K562 (cell line): Measurements from ENCODE around the gene PLAC8L1.

Experiments
- CTCF ChIP-seq, 3 experiments: IDR thresholded peaks in 2 of 3; conservative IDR thresholded peaks in 1 of 3; 2 replicates each; pipeline ENCODE4 v1.5.1; 2011 to 2012; ENCODE audit warnings: low read length in 3 of 3, mild to moderate bottlenecking in 3 of 3, control low read depth in 2 of 3, improper control_type of control experiment in 1 of 3, inconsistent platforms in 1 of 3, low read depth in 1 of 3, mixed read lengths in 1 of 3, moderate library complexity in 1 of 3; ENCODE audit not compliant: insufficient read depth in 2 of 3
- EZH2 ChIP-seq: IDR thresholded peaks from 2 replicates; pipeline ENCODE4 v1.6.1; 2012; ENCODE audit warnings: low read depth, mild to moderate bottlenecking, inconsistent platforms, low read length, borderline replicate concordance

- no peak for TF ChIP-seq CTCF (IDR thresholded peaks at IDR 0.05 in 2 of 3, conservative IDR thresholded peaks at IDR 0.05 in 1 of 3; ENCODE audit: insufficient read depth in 2 of 3, low read depth in 1 of 3, low read length in 3 of 3)
- TF ChIP-seq EZH2, result no peak
Measured at GRCh38 chr5:146081556-146081955, 23.8 kb downstream of the PLAC8L1 start.
